ENCODE measurements around the gene LRRC17. TPM values are rescaled to one million over a fixed set of nuclear protein-coding genes. Genes with fewer than 3 reads are reported as not detected.
"Not testable (repeated sequence)": the region's sequence is repeated elsewhere in the genome, so short reads cannot be mapped to it uniquely, and the experiment has no call there.

Gene LRRC17
- total RNA-seq, 2 donors from 2014 or later, result 0.14 to 0.81 TPM

DNA sequence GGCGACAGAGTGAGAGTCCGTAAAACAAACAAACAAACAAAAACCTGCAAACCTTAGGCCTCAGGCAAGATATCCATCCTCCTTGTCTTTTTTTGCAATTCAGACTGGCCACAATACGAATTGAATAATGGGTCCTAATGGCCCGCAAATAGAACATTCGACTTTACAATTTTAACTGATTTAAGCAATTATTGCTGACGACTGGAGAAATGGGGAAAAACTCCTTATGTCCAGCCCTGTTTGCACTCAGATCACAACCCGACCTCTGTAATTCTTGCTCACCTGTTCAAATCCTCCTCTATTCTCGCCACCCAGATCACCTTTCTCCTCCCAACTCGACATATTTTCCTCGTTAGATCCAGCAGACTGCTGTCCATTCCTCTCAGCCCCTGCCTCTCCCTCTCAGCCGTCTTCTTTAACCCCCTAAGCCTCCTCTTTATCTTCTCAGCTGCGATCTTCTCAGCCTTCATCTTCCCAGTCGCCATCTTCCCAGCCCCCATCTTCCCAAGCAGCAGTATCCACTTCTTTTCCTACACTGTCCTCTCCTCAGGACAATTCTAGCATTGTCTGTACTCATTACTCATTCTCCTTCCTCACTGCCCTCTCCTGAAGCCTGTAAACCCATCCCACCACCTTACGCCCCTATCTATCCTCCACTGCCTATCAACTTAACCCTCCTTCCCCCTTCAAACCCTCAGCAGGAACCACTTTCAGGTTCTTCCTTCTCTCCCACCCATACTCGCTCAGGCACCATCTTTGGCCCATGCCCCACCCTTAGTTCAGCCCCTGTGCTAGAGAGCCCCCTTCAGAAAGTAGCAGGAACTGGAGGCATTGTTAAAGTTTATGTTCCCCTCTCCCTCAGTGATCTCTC lies 61.8 kb downstream of the LRRC17 start:
- Mint-ChIP-seq H3K27ac (no peak overlapping the region), H3K36me3 (no peaks in the 10 kb centered on the region), H3K4me3 (no peak overlapping the region), H3K27me3 (peaks cover 3 to 24% of the 10 kb centered on the region in 2 donors), H3K9me3 (no peaks in the 10 kb centered on the region), H3K4me1 (ENCODE audit: low read depth in 2 of 2) (no peaks in the 10 kb centered on the region)
- ATAC-seq, result no peak
- no peak for DNase-seq (ENCODE audit: low spot score)

DNA sequence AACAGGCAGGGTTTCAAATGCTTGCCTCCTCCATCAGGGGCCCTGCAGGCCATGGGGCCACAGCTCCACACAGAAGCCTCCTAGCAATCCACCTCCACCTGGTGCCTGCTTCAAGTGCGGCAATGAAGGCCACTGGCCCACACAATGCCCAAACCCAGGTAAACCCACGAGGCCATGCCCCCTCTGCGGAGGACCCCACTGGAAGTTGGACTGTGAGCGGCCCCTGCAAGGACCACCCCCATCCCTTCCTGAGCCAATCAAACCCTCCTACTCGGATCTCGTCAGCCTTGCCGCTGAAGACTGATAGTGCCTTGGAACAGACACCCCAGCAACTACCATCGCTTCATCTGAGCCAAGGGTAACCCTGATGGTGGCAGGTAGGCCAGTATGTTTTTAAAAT lies 63.1 kb downstream of the LRRC17 start:
- Mint-ChIP-seq H3K36me3 (no peaks in the 10 kb centered on the region), H3K27ac (no peak overlapping the region), H3K27me3 (peaks cover 3 to 24% of the 10 kb centered on the region in 2 donors), H3K4me1 (ENCODE audit: low read depth in 2 of 2) (no peaks in the 10 kb centered on the region), H3K4me3 (no peak overlapping the region), H3K9me3 (no peaks in the 10 kb centered on the region)
- ATAC-seq, result no peak
- DNase-seq (ENCODE audit: low spot score), result no peak

DNA sequence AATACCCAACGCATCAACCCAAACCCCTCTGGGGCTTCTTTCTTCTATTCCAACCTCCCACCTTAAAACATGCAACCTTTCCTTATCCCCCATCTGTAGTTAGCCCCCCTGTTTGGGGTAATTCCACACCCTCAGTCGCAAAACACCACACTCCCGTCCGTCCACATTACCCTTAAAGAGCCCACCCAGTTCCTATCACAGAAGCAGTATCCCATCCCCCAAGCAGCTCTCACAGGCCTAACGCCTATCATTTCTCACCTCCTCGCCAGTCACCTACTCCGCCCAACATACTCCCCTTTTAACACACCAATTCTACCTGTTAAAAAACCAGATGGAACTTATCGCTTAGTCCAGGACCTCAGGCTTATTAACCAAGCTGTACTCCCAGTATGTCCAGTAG lies 63.7 kb downstream of the LRRC17 start:
- ATAC-seq (no peak), DNase-seq (ENCODE audit: low spot score) (no peak)
- Mint-ChIP-seq H3K27me3 (peaks cover 3 to 24% of the 10 kb centered on the region in 2 donors), H3K36me3 (no peaks in the 10 kb centered on the region), H3K9me3 (no peaks in the 10 kb centered on the region), H3K27ac (no peak overlapping the region), H3K4me3 (no peak overlapping the region), H3K4me1 (ENCODE audit: low read depth in 2 of 2) (no peaks in the 10 kb centered on the region)

DNA sequence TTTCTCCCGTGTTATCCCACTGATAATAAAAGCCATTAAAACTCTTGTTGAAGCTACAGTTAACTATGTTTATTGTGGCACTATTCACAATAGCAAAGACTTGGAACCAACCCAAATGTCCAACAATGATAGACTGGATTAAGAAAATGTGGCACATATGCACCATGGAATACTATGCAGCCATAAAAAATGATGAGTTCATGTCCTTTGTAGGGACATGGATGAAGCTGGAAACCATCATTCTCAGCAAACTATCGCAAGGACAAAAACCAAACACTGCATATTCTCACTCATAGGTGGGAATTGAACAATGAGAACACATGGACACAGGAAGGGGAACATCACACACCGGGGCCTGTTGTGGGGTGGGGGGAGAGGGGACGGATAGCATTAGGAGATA lies 64.8 kb downstream of the LRRC17 start:
- peaks cover 3 to 24% of the 10 kb centered on the region in 2 donors for H3K27me3 Mint-ChIP-seq
- H3K4me3 Mint-ChIP-seq; H3K36me3 Mint-ChIP-seq; H3K4me1 Mint-ChIP-seq (ENCODE audit: low read depth in 2 of 2); H3K9me3 Mint-ChIP-seq; DNase-seq (ENCODE audit: low spot score); ATAC-seq; H3K27ac Mint-ChIP-seq: not testable (repeated sequence)

DNA sequence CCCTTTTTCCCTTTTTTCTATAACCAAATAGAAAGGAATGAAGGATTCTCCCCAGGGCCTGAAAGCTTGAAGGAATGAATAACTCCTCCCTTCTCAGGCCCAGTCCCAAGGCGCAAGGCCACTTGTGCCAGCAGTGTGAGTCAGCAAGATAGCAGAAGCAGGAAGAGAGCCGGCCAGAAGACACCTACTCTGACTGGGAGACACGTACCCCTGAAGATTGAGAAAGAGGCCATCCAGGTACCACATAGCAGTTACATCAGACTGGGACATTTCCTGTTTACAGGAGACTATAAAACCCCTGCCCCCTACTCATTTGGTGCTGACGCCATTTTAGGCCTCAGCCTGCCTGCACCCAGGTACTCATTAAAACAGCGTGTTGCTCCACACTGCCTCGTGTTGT lies 65.5 kb downstream of the LRRC17 start:
- H3K4me3 Mint-ChIP-seq, result no peak overlapping the region
- no peak for DNase-seq (ENCODE audit: low spot score)
- no peaks in the 10 kb centered on the region for H3K9me3 Mint-ChIP-seq
- ATAC-seq, result no peak
- H3K4me1 Mint-ChIP-seq (ENCODE audit: low read depth in 2 of 2), result no peaks in the 10 kb centered on the region
- no peak overlapping the region for H3K27ac Mint-ChIP-seq
- peaks cover 3 to 24% of the 10 kb centered on the region in 2 donors for H3K27me3 Mint-ChIP-seq
- no peaks in the 10 kb centered on the region for H3K36me3 Mint-ChIP-seq

DNA sequence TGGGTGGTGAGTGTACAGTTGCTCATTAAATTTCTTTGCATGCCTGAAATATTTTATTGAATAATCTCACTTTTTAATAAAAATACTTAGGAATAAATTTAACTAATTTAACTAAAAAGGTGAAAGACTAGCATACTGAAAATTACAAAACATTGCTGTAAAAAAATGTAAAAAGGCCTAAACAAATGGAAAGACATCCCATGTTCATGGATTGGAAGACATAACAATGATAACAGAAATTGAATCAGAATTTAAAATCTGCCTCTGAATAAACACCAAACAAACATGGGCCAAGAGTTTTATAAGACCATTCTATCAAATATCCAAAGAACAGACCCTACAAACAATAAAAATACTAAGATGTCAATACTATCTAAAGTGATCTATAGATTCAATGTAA lies 66.9 kb downstream of the LRRC17 start:
- no peak overlapping the region for H3K4me3 Mint-ChIP-seq
- no peak overlapping the region for H3K27ac Mint-ChIP-seq
- H3K4me1 Mint-ChIP-seq (ENCODE audit: low read depth in 2 of 2), result no peaks in the 10 kb centered on the region
- peaks cover 1 to 19% of the 10 kb centered on the region in 2 donors for H3K27me3 Mint-ChIP-seq
- no peak for ATAC-seq
- H3K9me3 Mint-ChIP-seq, result no peaks in the 10 kb centered on the region
- no peaks in the 10 kb centered on the region for H3K36me3 Mint-ChIP-seq
- no peak for DNase-seq (ENCODE audit: low spot score)

DNA sequence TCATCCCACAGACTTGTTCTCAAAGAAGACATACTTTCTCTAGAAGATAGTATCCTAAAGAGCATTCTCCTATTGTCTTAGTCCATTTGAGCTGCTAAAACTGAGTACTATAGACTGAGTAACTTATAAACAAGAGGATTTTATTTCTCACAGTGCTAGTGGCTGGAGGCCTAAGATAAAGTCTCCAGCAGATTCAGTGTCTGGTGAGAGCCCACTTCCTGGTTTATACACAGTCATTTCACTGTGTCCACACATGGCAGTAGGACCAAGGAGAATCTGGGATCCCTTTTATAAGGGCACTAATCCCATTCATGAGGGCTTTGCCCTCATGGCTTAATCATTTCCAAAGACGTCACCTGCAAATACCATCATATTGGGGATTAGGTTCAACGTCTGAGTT lies 68.7 kb downstream of the LRRC17 start:
- Mint-ChIP-seq H3K27me3 (peaks cover 0 to 7% of the 10 kb centered on the region in 2 donors), H3K36me3 (no peaks in the 10 kb centered on the region), H3K27ac (no peak overlapping the region), H3K4me1 (ENCODE audit: low read depth in 2 of 2) (no peaks in the 10 kb centered on the region), H3K9me3 (no peaks in the 10 kb centered on the region), H3K4me3 (no peak overlapping the region)
- DNase-seq (ENCODE audit: low spot score) (no peak), ATAC-seq (no peak)

DNA sequence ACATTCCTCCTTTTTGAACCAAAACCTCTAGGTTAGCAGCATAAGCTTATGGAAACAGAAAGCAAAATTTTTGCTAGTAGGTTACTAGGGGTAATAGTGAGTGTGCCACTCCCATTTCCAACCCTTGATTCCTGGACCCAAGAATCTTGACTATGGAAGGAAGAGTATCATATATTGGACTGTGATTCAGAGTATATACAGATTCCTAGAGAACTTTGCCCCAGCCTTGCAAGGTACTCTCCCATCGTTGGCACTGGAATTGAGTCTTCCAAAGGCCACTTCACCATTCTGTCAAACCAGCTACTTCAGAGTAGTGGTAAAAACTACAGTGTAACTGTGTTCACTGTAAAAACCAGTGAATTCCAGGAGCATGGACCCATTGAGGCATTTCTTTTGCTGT lies 69.4 kb downstream of the LRRC17 start:
- no peaks in the 10 kb centered on the region for H3K27me3 Mint-ChIP-seq

DNA sequence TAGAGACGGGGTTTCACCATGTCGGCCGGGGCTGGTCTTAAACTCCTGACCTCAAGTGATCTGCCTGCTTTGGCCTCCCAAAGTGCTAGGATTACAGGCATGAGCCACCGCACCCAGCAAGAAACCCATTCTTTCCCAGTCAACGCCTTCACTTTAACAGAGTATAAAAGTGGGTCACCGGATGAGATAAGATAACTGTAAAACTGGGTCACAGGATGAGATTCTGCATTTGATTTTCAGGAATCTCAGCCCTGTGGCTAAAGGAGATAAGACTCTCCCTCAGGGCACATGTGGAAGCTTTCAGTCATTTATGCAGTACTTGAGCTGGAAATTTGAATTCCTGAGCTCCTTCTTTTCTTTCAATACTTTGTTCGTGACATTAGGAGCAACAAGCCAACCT lies 70.8 kb downstream of the LRRC17 start:
- Mint-ChIP-seq H3K27me3 (peaks cover 0 to 10% of the 10 kb centered on the region in 2 donors), H3K36me3 (no peaks in the 10 kb centered on the region), H3K27ac (no peak overlapping the region), H3K4me3 (no peak overlapping the region), H3K4me1 (ENCODE audit: low read depth in 2 of 2) (no peaks in the 10 kb centered on the region), H3K9me3 (no peaks in the 10 kb centered on the region)
- DNase-seq (ENCODE audit: low spot score) (no peak), ATAC-seq (no peak)

More for the DNA sequence above, 69.4 kb downstream of the LRRC17 start:
- H3K4me1 Mint-ChIP-seq (ENCODE audit: low read depth in 2 of 2), result no peaks in the 10 kb centered on the region
- no peak overlapping the region for H3K27ac Mint-ChIP-seq
- H3K9me3 Mint-ChIP-seq, result no peaks in the 10 kb centered on the region
- H3K4me3 Mint-ChIP-seq, result no peak overlapping the region
- ATAC-seq, result no peak
- no peaks in the 10 kb centered on the region for H3K36me3 Mint-ChIP-seq
- DNase-seq (ENCODE audit: low spot score), result no peak

DNA sequence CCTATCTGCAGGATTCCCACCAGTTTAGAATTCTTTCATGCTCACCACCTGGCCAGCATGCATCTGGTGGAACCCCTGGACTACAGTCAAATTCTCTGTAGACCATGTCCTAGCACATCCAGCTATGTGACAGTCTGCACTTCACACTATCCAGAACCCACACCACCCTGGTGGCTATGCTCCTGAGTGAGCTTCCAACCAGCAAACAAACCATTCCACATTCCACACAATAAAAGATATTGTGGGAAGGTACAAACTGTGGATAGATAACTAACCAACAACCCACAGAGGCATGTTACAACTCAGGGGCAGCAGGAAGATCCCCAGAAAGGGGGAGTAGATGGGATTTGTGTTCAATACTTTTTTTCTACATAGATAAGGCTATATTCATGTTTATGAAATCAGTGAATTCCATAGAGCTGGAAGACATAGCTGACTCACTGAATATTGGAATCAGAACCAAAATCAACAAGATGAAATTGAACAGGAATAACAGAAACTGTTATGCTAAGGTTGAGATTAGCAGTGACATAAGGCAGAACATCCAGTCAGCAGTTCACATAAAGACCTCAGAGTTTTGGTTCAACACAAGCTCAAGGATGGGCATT lies 72.5 kb downstream of the LRRC17 start:
- Mint-ChIP-seq H3K4me1 (ENCODE audit: low read depth in 2 of 2) (no peaks in the 10 kb centered on the region), H3K4me3 (no peak overlapping the region), H3K27ac (no peak overlapping the region), H3K36me3 (no peaks in the 10 kb centered on the region), H3K9me3 (no peaks in the 10 kb centered on the region), H3K27me3 (peaks cover 0 to 10% of the 10 kb centered on the region in 2 donors)
- no peak for ATAC-seq
- no peak for DNase-seq (ENCODE audit: low spot score)

DNA sequence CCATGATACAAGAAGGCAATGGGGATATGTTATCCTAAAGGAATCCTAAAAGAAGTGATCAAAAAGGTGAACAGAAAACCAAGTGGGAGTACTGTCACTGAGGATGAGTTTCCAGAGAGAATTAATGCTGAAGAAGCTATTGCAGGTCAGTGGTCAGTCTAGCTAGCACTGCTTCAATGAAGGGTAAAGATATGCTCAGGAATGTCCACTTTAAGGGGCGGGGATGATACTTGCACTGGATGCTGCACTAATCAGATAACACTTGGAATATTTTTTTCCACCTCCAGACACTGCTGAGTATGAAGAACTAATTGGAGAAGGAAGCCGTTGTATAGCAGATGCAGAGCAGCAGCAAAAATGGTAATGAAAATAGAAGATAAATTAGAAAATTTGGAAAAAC lies 75.3 kb downstream of the LRRC17 start:
- Mint-ChIP-seq H3K4me3 (no peak overlapping the region), H3K36me3 (no peaks in the 10 kb centered on the region), H3K4me1 (ENCODE audit: low read depth in 2 of 2) (no peaks in the 10 kb centered on the region), H3K9me3 (no peaks in the 10 kb centered on the region), H3K27me3 (peaks cover 0 to 10% of the 10 kb centered on the region in 2 donors), H3K27ac (no peak overlapping the region)
- no peak for ATAC-seq
- DNase-seq (ENCODE audit: low spot score), result no peak

DNA sequence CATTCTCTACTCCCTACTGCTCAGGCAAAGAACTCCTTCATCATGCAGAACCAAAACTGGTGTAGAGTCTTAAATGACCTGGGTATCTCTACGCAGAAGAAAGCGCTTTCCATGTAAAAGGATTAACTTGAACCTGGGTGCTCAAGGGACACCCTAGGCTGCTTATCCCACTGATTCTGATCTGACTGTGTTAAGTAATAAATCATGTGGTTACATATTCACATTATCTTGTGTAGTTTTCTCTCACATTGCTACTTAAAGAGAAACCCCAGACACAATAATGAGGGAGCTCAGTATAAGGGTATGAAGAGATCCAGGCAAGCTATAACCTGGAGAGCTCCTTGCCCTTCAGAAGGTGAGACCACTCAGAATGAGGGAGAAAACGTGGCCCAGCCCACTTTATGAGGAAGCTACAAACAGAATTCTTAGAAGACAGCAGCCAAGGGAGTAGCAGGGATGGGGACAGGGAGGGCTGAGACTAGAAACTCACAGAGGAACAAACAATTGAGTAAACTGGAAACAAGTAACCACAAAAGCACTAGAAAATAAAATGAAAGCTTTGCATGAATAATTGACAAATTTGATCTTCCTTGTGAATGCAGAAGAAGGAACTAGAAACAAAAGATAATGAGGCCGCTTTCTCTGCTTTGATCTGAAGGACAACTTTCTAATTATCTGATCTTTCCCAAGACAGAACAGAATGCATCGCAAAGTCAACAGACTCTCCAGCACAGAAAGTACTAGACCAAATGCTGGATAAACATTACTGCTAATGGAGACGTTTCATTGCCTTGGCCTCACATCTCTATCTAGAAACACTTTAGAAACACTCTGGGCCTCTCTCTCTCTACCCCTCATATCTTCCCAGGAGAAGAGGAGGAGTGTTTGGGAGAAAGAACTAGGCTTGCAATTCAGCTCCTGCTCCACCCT lies 76.1 kb downstream of the LRRC17 start:
- Mint-ChIP-seq H3K9me3 (no peaks in the 10 kb centered on the region), H3K36me3 (no peaks in the 10 kb centered on the region), H3K4me3 (no peak overlapping the region), H3K4me1 (ENCODE audit: low read depth in 2 of 2) (no peaks in the 10 kb centered on the region), H3K27ac (no peak overlapping the region), H3K27me3 (peaks cover 0 to 10% of the 10 kb centered on the region in 2 donors)
- DNase-seq (ENCODE audit: low spot score), result no peak
- no peak for ATAC-seq

DNA sequence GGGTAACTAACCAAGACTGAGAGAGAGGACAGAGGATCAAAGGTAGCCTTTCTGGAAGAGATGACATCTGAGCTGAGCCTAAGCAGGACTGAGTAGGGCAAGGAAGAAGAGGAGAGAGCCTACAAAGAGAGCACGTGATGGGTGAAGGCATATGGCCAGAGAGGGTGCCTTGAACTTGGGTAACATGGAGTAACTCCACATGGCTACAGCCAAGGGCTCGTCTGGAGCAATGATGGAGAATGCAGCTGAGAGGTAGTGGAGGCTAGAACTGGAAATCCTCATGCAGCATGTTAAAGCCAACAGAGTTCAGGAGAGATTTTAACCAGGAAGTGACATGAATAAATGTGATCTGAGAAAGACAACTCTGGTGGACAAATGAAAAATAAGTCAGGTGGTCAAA lies 77.8 kb downstream of the LRRC17 start:
- Mint-ChIP-seq H3K36me3 (no peaks in the 10 kb centered on the region), H3K27me3 (peaks cover 0 to 10% of the 10 kb centered on the region in 2 donors), H3K4me1 (ENCODE audit: low read depth in 2 of 2) (no peaks in the 10 kb centered on the region)

More for the DNA sequence above, 77.8 kb downstream of the LRRC17 start:
- H3K4me3 Mint-ChIP-seq, result no peak overlapping the region
- no peaks in the 10 kb centered on the region for H3K9me3 Mint-ChIP-seq
- no peak overlapping the region for H3K27ac Mint-ChIP-seq
- DNase-seq (ENCODE audit: low spot score) (no peak), ATAC-seq (no peak)

Measured in natural killer cell treated with Interleukin-12 subunit alpha and Interleukin-12 subunit beta and Interleukin-15 and Interleukin-18, amount 100 ng/mL, for 72 hours (primary cell).